HG03469 (cell line): ENCODE measurements around the gene TNFRSF6B.
"Not testable (repeated sequence)": the region's sequence is repeated elsewhere in the genome, so short reads cannot be mapped to it uniquely, and the experiment has no call there.

Experiments used
- ATAC-seq: cut with Tn5 transposase; IDR thresholded peaks from one replicate; pipeline ENCODE4 v1.9.1; 2021; ENCODE audit warnings: mild to moderate bottlenecking, moderate library complexity, moderate number of reproducible peaks; ENCODE audit not compliant: unreplicated experiment

Gene TNFRSF6B

GRCh38 chr20:63661959-63662812 is 34.3 kb upstream of the TNFRSF6B start:
- no peak for ATAC-seq

- no peak for ATAC-seq
Measured at GRCh38 chr20:63662813-63663189, 33.7 kb upstream of the TNFRSF6B start.

DNA sequence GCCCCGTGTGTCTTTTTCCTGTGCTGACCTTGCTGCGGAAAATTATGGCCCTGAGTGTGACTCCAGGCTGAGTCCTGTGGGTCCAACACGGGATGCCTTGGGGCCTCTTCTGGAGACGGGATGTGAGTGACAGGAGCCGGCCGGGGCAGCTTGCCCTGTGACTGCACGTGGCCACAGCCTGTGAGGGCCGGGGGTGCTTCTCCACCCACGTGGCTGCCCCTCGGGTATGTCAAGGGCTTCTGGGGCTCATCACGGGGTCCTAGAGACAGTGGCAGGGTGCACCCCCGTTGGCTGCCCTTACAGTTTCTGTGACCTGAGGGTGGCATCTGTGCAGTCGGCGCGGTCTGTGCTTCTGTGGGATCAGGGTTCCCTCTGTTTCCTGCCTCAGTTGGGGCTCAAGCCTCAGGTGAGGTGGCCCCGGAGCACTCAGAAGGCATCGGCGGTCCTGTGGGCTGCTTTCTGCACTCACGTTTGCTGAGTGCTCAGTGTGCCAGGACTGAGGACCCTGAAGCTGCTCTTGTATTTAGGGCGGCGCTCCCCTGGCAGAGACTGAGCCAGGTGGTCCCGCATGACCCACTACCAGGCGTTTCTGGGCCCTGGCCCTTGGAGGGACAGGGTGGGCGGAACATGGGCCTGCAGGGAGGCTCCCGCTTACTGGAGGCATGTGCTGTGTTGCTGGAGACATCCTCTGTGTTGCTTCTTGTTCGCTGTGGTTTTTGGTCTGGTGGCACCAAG is 33.0 kb upstream of the TNFRSF6B start:
- ATAC-seq, result no peak

GRCh38 chr20:63664143-63664851 is 32.2 kb upstream of the TNFRSF6B start:
- no peak for ATAC-seq

- ATAC-seq, result no peak
Measured at GRCh38 chr20:63664861-63665594, 31.4 kb upstream of the TNFRSF6B start.

GRCh38 chr20:63665708-63666107 is 30.7 kb upstream of the TNFRSF6B start:
- ATAC-seq, result no peak

GRCh38 chr20:63667858-63668257 is 28.6 kb upstream of the TNFRSF6B start:
- no peak for ATAC-seq

GRCh38 chr20:63668351-63668750 is 28.1 kb upstream of the TNFRSF6B start:
- no peak for ATAC-seq

DNA sequence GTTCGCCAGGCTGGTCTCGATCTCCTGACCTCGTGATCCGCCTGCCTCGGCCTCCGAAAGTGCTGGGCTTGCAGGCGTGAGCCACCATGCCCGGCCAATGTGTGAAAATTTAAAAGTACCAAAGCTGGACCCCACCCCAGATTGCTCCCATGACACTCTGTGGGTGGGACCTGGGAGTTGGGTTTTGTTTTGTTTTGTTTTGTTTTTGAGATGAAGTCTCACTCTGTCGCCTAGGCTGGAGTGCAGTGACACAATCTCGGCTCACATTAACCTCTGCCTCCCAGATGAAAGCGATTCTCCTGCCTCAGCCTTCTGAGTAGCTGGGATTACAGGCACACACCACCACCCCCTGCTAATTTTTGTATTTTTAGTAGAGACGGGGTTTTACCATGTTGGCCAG is 24.8 kb upstream of the TNFRSF6B start:
- ATAC-seq, result not testable (repeated sequence)

- no peak for ATAC-seq
Measured at GRCh38 chr20:63672666-63673065, 23.8 kb upstream of the TNFRSF6B start.

DNA sequence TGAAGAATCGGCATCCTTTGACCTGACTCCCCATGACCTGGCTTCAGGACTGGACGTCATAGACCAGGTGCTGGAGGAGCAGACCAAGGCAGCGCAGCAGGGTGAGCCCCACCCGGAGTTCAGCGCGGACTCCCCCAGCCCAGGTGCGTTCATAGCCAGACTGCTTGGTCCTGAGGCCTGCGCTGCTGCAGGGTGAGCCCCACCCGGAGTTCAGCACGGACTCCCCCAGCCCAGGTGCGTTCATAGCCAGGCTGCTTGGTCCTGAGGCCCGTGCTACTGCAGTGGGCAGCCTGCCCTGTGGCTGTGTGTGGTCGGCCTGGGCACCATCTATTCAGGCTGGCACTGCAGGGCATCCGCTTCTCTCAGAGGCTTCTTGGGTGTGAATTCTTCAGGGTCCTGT is 22.5 kb upstream of the TNFRSF6B start:
- ATAC-seq, result no peak

- no peak for ATAC-seq
Measured at GRCh38 chr20:63675681-63676368, 20.6 kb upstream of the TNFRSF6B start.

DNA sequence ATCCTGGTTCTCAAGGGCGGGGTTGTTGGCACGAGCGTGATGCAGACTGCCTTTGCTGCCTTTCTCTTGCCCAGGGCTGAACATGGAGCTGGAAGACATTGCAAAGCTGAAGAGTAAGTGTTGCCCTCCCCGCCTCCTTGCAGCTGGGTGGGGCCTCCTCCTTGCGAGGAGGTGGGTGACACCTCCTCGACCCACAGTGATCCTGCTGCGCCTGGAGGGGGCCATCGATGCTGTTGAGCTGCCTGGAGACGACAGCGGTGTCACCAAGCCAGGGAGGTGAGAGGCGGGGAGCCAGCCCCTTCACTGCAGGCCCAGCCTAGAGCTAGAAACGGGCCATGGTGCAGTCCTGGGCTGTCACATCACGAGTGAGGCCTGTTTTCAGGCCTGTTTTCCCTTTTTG is 18.4 kb upstream of the TNFRSF6B start:
- no peak for ATAC-seq

DNA sequence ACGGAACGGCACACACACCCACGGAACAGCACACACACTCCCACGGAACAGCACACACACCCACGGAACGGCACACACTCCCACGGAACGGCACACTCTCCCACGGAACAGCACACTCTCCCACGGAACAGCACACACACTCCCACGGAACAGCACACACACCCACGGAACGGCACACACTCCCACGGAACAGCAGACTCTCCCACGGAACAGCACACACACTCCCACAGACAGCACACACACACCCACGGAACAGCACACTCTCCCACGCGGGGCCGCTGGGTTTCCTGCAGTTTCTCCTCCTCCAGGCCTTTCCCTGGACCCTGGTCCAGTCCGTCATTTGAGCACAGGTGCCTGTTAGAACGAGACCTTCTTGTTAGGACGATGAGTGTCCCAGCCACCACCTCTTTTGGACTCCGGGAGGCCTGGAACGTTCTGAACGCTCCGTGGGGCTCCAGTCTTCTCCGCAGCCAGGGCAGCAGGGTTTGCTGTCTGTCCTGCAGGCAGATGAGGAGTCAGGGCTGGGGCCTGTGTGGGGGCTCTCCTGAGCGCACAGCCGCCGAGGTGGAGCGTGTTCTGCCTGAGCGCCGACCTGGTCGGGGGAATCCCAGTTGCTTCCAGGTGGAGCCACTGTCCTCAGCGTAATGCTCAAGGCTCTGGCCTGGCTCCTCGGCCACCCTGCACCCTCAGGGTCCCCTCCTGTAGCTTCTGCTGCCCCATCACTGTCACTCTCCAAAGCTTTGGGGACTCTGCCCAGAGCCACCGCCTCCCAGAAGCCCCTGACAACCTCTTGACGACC is 17.6 kb upstream of the TNFRSF6B start:
- no peak for ATAC-seq

DNA sequence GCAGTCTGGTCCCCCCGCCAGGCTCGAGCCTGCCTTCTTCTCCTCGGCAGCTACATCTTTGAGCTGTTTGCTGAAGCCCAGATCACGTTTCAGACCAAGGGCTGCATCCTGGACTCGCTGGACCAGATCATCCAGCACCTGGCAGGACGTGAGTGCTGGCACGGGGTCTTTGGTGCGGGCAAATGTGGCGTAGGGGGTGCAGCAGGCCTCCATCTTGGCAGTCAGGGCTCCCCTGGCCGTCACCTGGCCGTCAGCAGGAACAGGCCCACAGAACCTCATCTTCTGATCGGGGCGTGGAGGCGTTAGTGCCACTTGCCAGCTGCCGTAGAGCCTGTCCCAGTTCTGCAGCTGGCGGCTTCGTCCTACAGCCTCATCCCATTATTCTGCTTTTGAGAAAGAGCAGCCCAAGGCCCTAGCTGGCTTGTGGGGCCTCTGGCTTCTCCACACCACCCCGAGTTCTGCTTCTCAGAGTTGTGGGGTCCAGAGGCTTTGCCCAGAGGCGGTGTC is 16.6 kb upstream of the TNFRSF6B start:
- no peak for ATAC-seq

DNA sequence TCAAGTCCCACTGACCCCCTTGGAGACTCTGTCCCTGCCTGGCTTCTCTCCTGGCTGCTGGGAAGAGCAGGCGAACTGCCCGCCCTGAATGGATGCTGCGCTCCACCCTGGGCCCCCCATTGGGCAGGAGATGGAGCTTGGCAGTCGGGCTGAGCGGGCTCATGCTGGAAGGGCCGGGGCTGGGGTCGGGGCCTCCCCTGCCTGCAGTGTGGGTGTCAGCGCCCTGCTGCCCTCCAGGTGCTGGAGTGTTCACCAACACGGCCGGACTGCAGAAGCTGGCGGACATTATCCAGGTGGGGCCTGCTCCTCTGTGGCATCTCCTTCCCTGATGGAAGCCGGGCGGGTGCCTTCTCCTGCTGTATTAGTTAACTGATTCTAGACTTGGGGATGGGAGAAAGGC is 16.0 kb upstream of the TNFRSF6B start:
- ATAC-seq, result no peak

- ATAC-seq, result no peak
Measured at GRCh38 chr20:63680857-63681608, 15.4 kb upstream of the TNFRSF6B start.

GRCh38 chr20:63681609-63682142 is 14.8 kb upstream of the TNFRSF6B start:
- ATAC-seq, result no peak
